Muscle layer of colon (tissue), 2 donors: Measurements from ENCODE around the gene PTPN5.

Source experiments
- H3K27ac ChIP-seq: one replicate; pipeline ENCODE4 v1.7.0; 2013; ENCODE audit warnings: low read depth, mild to moderate bottlenecking, low read length, moderate library complexity
- H3K27me3 ChIP-seq, 2 donors: one replicate each; pipeline ENCODE4 v1.7.0; 2013; ENCODE audit warnings: low read length in 2 of 2, mild to moderate bottlenecking in 2 of 2; ENCODE audit not compliant: insufficient read depth in 2 of 2, control insufficient read depth in 1 of 2
- H3K36me3 ChIP-seq: one replicate; pipeline ENCODE4 v1.7.0; 2013; ENCODE audit warnings: mild to moderate bottlenecking, low read length; ENCODE audit not compliant: insufficient read depth
- H3K4me1 ChIP-seq: one replicate; pipeline ENCODE4 v1.7.0; 2013; ENCODE audit warnings: mild to moderate bottlenecking, low read length; ENCODE audit not compliant: insufficient read depth
- H3K4me3 ChIP-seq, 2 donors: one replicate each; pipeline ENCODE4 v1.7.0; 2013; ENCODE audit warnings: low read length in 2 of 2, low read depth in 1 of 2, mild to moderate bottlenecking in 1 of 2, moderate library complexity in 1 of 2
- H3K9ac ChIP-seq: one replicate; pipeline ENCODE4 v1.7.0; 2013; ENCODE audit warnings: low read length
- H3K9me3 ChIP-seq: one replicate; pipeline ENCODE4 v1.7.0; 2013; ENCODE audit warnings: mild to moderate bottlenecking, low read length
- donor health status: abdominal sarcoma.
- donor health status: Adenocarcinoma of cecum.

Gene PTPN5

DNA sequence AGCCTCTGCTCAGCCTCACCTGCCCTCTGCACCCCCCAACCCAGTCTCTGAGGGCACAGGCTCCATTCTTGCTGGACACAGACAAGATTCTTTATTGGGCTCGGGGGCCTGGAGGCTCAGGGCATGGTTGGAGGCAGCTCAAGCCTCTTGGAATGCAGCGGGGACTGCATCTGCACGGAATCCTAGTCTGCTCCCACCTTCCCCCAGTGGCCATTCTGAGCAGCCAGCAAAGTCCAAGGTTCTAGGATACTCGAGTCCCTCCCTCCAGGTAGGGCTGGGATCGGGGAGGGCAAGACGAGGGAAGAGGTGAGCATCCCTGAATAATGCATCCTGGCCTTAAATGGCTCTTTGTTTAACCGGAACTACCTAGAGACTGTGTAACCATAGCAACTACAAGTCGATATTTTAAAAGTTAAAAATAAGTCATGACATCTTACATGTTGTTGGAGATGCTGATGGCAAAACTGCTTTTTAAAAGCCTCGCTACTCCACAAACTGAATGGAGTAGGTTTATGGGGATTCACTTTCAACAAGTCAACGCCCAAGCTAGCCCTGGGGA, 54.9 kb downstream of the PTPN5 start:
- Histone ChIP-seq H3K27ac (no peak overlapping the region), H3K9me3 (no peaks in the 10 kb centered on the region), H3K27me3 (no peaks in the 10 kb centered on the region), H3K4me3 (no peak overlapping the region), H3K36me3 (no peaks in the 10 kb centered on the region), H3K4me1 (no peaks in the 10 kb centered on the region), H3K9ac (no peak overlapping the region)

DNA sequence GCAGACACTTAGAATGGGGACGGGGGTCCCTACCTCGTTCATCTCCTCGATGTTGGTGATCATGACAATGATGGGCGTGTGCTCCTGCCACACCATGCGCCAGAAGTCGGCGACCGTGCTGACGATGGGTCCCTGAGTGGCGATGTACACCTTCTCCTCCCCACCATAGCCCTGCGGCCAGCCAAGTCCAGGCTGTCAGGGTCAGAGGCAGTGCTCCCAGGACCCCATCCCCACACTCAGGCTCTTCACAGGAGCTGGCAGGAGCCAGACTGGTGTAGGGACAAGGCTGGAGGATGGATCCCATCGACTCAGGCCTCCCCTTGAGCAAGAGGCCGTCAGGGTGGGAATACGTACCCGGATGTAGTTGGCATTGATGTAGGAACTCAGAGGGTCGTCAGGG, 58.4 kb downstream of the PTPN5 start:
- H3K4me1 ChIP-seq, result no peaks in the 10 kb centered on the region
- no peaks in the 10 kb centered on the region for H3K9me3 ChIP-seq
- no peak overlapping the region for H3K27ac ChIP-seq
- H3K36me3 ChIP-seq, result no peaks in the 10 kb centered on the region
- no peaks in the 10 kb centered on the region for H3K27me3 ChIP-seq
- no peak overlapping the region for H3K4me3 ChIP-seq
- H3K9ac ChIP-seq, result no peak overlapping the region

GRCh38 chr11:18731949-18732821, 59.4 kb downstream of the PTPN5 start:
- Histone ChIP-seq H3K9me3 (no peaks in the 10 kb centered on the region), H3K36me3 (no peaks in the 10 kb centered on the region), H3K4me1 (peaks cover 8% of the 10 kb centered on the region), H3K4me3 (no peak overlapping the region), H3K27me3 (no peaks in the 10 kb centered on the region), H3K27ac (no peak overlapping the region), H3K9ac (no peak overlapping the region)

GRCh38 chr11:18731441-18731840, 60.2 kb downstream of the PTPN5 start:
- Histone ChIP-seq H3K4me1 (peaks cover 8% of the 10 kb centered on the region), H3K27me3 (no peaks in the 10 kb centered on the region), H3K36me3 (no peaks in the 10 kb centered on the region), H3K27ac (no peak overlapping the region), H3K9ac (no peak overlapping the region), H3K4me3 (no peak overlapping the region), H3K9me3 (no peaks in the 10 kb centered on the region)

DNA sequence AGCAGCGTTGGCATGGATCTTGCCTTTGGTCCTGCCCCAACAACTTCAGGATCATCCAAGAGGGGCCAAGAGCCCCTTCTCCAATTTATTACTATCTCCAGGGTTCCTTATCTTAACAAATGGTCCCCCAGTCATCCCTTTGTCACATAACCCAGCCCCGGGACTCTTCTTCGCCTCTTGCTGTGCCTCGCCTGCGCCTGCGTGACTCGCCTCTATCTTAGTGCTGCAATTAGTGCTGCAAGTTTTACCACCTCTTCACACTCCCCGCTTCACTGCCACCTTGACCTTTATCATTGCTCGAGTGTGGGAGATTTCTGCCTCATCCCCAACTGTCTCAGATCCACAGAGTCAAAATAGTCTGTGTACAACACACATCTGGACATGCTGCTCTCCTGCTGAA, 61.6 kb downstream of the PTPN5 start:
- H3K9ac ChIP-seq, result no peak overlapping the region
- no peak overlapping the region for H3K27ac ChIP-seq
- H3K9me3 ChIP-seq, result no peaks in the 10 kb centered on the region
- no peak overlapping the region for H3K4me3 ChIP-seq
- no peaks in the 10 kb centered on the region for H3K36me3 ChIP-seq
- H3K27me3 ChIP-seq, result no peaks in the 10 kb centered on the region
- peaks cover 8% of the 10 kb centered on the region for H3K4me1 ChIP-seq

- H3K27ac ChIP-seq, result no peak overlapping the region
- H3K9me3 ChIP-seq, result no peaks in the 10 kb centered on the region
Observed at GRCh38 chr11:18729426-18729825, 62.2 kb downstream of the PTPN5 start.

DNA sequence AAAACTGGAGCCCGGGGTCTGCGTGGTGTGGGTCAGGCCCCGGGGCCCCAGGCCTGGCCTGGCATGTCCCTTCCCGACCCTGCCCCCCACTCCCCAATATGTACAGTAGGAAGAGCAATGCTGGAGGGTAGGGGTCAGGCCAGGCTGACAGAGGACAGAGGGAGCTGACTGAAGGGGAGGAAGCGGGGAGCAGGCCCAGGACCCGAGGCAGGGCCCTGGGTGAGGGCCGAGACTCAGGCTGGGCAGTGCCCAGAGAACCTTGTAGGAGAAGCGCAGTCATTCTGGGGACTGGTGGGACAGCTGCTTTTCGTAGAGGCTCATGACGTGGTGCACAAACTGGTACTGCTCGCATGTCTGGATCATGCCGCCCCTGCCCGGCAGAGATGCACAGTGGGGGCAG, 62.9 kb downstream of the PTPN5 start:
- H3K9ac ChIP-seq, result no peak overlapping the region
- H3K4me1 ChIP-seq, result peaks cover 8% of the 10 kb centered on the region
- H3K27me3 ChIP-seq, result no peaks in the 10 kb centered on the region
- H3K4me3 ChIP-seq, result no peak overlapping the region
- H3K9me3 ChIP-seq, result no peaks in the 10 kb centered on the region
- H3K36me3 ChIP-seq, result no peaks in the 10 kb centered on the region
- no peak overlapping the region for H3K27ac ChIP-seq

More at GRCh38 chr11:18729426-18729825, 62.2 kb downstream of the PTPN5 start:
- Histone ChIP-seq H3K9ac (no peak overlapping the region), H3K27me3 (no peaks in the 10 kb centered on the region), H3K36me3 (no peaks in the 10 kb centered on the region), H3K4me1 (peaks cover 8% of the 10 kb centered on the region), H3K4me3 (no peak overlapping the region)

- Histone ChIP-seq H3K4me1 (peaks cover 8% of the 10 kb centered on the region), H3K27me3 (no peaks in the 10 kb centered on the region), H3K27ac (no peak overlapping the region), H3K9me3 (no peaks in the 10 kb centered on the region), H3K9ac (no peak overlapping the region), H3K36me3 (no peaks in the 10 kb centered on the region), H3K4me3 (no peak overlapping the region)
Observed at GRCh38 chr11:18727479-18728236, 63.9 kb downstream of the PTPN5 start.

GRCh38 chr11:18726040-18726439, 65.6 kb downstream of the PTPN5 start, which contains the start of gene IGSF22:
IGSF22 (minus strand) TSS chr11:18726188; CDS start chr11:18724236, 1,952 bp downstream.
- no peaks in the 10 kb centered on the region for H3K36me3 ChIP-seq
- no peaks in the 10 kb centered on the region for H3K27me3 ChIP-seq
- H3K9ac ChIP-seq, result no peak within 1 kb of the TSS
- no peak within 1 kb of the TSS for H3K27ac ChIP-seq
- H3K4me1 ChIP-seq, result peaks cover 14% of the 10 kb centered on the region
- no peaks in the 10 kb centered on the region for H3K9me3 ChIP-seq
- H3K4me3 ChIP-seq, result no peak within 1 kb of the TSS

- Histone ChIP-seq H3K27ac (no peak overlapping the region), H3K27me3 (no peaks in the 10 kb centered on the region), H3K36me3 (no peaks in the 10 kb centered on the region), H3K4me3 (no peak overlapping the region), H3K9me3 (no peaks in the 10 kb centered on the region), H3K9ac (no peak overlapping the region), H3K4me1 (peaks cover 25% of the 10 kb centered on the region)
Observed at GRCh38 chr11:18723991-18724390, 67.6 kb downstream of the PTPN5 start.

DNA sequence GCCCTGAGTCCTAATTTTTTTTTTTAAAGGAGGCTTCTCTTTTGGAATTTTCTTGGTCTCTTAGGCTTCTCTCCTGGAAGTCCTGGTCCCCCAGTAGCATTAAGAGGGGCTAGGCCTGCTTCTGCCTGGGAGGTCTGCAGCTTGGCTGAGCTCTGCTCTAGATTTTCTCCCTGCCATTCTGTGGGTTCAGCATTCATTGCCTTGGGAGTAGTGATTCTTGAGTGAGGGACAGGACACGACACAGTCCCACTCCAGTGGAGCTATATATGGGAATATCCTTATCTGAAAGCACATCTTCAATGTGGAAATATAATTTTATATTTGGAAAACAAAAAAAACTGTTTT, 69.3 kb downstream of the PTPN5 start:
- H3K36me3 ChIP-seq, result no peaks in the 10 kb centered on the region
- H3K4me3 ChIP-seq, result peak overlapping the region in 1 of 2 donors; percentile 67
- H3K9ac ChIP-seq, result no peak overlapping the region
- H3K9me3 ChIP-seq, result no peaks in the 10 kb centered on the region
- no peak overlapping the region for H3K27ac ChIP-seq
- peaks cover 17% of the 10 kb centered on the region for H3K4me1 ChIP-seq
- H3K27me3 ChIP-seq, result no peaks in the 10 kb centered on the region
